Keratinocyte (primary cell): Measurements from ENCODE around the gene GRK3. TPM values are rescaled to one million over a fixed set of nuclear protein-coding genes. Genes with fewer than 3 reads are reported as not detected.

Experiments used
- DNase-seq: peaks from one replicate; pipeline ENCODE4 v3.0.0-alpha.2; 2011; ENCODE audit warnings: low read depth, missing footprints, low spot score
- FAIRE-seq: peaks from 2 replicates; lab custom pipeline; 2011; peaks lifted over from hg19 to GRCh38; lab: Jason Lieb, UNC
- H2AFZ ChIP-seq: 2 replicates; pipeline ENCODE4 v1.6.0; 2012; ENCODE audit warnings: low read length, control low read depth, inconsistent platforms; ENCODE audit not compliant: control insufficient read depth
- H3K27ac ChIP-seq: 2 replicates; pipeline ENCODE4 v1.5.1; 2011; ENCODE audit warnings: low read length; ENCODE audit not compliant: control insufficient read depth, insufficient read depth
- H3K27me3 ChIP-seq: 3 replicates; pipeline ENCODE4 v1.6.0; 2011; ENCODE audit warnings: low read length; ENCODE audit not compliant: control insufficient read depth, insufficient read depth; ENCODE audit errors: extremely low read depth
- H3K36me3 ChIP-seq, 2 experiments: 2 replicates in 1 of 2; 3 replicates in 1 of 2; pipeline ENCODE4 v1.5.1; 2011; ENCODE audit warnings: low read length in 2 of 2, mild to moderate bottlenecking in 1 of 2; ENCODE audit not compliant: control insufficient read depth in 2 of 2, insufficient read depth in 2 of 2; ENCODE audit errors: extremely low read depth in 1 of 2
- H3K4me1 ChIP-seq: 3 replicates; pipeline ENCODE4 v1.5.1; 2011; ENCODE audit warnings: low read length; ENCODE audit not compliant: control insufficient read depth, insufficient read depth; ENCODE audit errors: extremely low read depth
- H3K4me2 ChIP-seq: 3 replicates; pipeline ENCODE4 v1.6.0; 2011; ENCODE audit warnings: low read depth, low read length; ENCODE audit not compliant: control insufficient read depth, insufficient read depth; ENCODE audit errors: extremely low read depth
- H3K4me3 ChIP-seq, 3 experiments: fragments of 200-600 bp in 1 of 3; sonication (generic) in 1 of 3; 2 replicates in 2 of 3; 3 replicates in 1 of 3; pipeline ENCODE4 v1.5.1; 2011 to 2016; ENCODE audit warnings: low read length in 3 of 3, mild to moderate bottlenecking in 3 of 3, control low read depth in 2 of 3, inconsistent platforms in 1 of 3, low read depth in 1 of 3, mixed read lengths in 1 of 3, mixed run types in 1 of 3, moderate library complexity in 1 of 3; ENCODE audit not compliant: control insufficient read depth in 2 of 3, insufficient read depth in 2 of 3; ENCODE audit errors: extremely low read depth in 1 of 3
- H3K79me2 ChIP-seq: 2 replicates; pipeline ENCODE4 v1.6.0; 2012; ENCODE audit warnings: low read length; ENCODE audit not compliant: control insufficient read depth, insufficient read depth
- H3K9ac ChIP-seq: 3 replicates; pipeline ENCODE4 v1.6.0; 2011; ENCODE audit warnings: low read length; ENCODE audit not compliant: control insufficient read depth, insufficient read depth; ENCODE audit errors: extremely low read depth
- H3K9me1 ChIP-seq: 3 replicates; pipeline ENCODE4 v1.6.0; 2011; ENCODE audit warnings: low read length; ENCODE audit not compliant: control insufficient read depth, insufficient read depth; ENCODE audit errors: extremely low read depth
- H3K9me3 ChIP-seq: 2 replicates; pipeline ENCODE4 v1.5.1; 2012; ENCODE audit warnings: low read depth, low read length; ENCODE audit not compliant: control insufficient read depth
- H4K20me1 ChIP-seq: 3 replicates; pipeline ENCODE4 v1.6.0; 2011; ENCODE audit warnings: low read length; ENCODE audit not compliant: control insufficient read depth, insufficient read depth; ENCODE audit errors: extremely low read depth
- CTCF ChIP-seq, 3 experiments: IDR thresholded peaks in 1 of 3; conservative IDR thresholded peaks in 1 of 3; optimal IDR thresholded peaks in 1 of 3; 2 replicates in 2 of 3; 3 replicates in 1 of 3; pipeline versions ENCODE3 to v1.5.1; 2011; ENCODE audit warnings: low read length in 3 of 3, mild to moderate bottlenecking in 3 of 3, moderate library complexity in 2 of 3, control low read depth in 1 of 3, inconsistent platforms in 1 of 3; ENCODE audit not compliant: insufficient read depth in 2 of 3; ENCODE audit errors: extremely low read depth in 1 of 3
- EZH2 ChIP-seq: IDR thresholded peaks from one replicate; pipeline ENCODE4 v1.6.1; 2012; ENCODE audit warnings: inconsistent platforms, mild to moderate bottlenecking, low read length, moderate library complexity
- dilution Hi-C: fragments of 300-500 bp; cut with MboI; formaldehyde crosslinking; loops from one replicate; pipeline ENCODE4 v1.7.0; 2020; ENCODE audit warnings: low sequenced_read_pairs; ENCODE audit not compliant: extremely low pct_ligation_motif_present
- polyA plus RNA-seq, 5 experiments: library from polyadenylated mRNA; depleted of rRNA in 3 of 5; stranded (reverse) in 3 of 5; stranded (forward) in 1 of 5; unstranded in 1 of 5; fragments of >200 nt; gene quantifications; 1 replicate in 1 of 5; 2 replicates in 3 of 5; 3 replicates in 1 of 5; pipeline versions ENCODE4 v1.2.1 to v1.2.3, GENCODE V29; 2011 to 2012; ENCODE audit warnings: missing spikeins in 2 of 5, low read depth in 1 of 5, low replicate concordance in 1 of 5

The GRK3 gene
- polyA plus RNA-seq, 1 donor (not counting 4 experiments of a cell fraction or from before 2014, with no cell fraction given): 8.1 TPM

- no peaks in the 10 kb centered on the region for H3K27me3 ChIP-seq
- no peak overlapping the region for H3K9ac ChIP-seq
- dilution Hi-C loops: no loop called here
- H3K9me3 ChIP-seq: no peaks in the 10 kb centered on the region
- H4K20me1 ChIP-seq: no peaks in the 10 kb centered on the region
- TF ChIP-seq EZH2 (no peak), CTCF (optimal IDR thresholded peaks at IDR 0.05 in 1 of 3, IDR thresholded peaks at IDR 0.05 in 1 of 3, conservative IDR thresholded peaks at IDR 0.05 in 1 of 3; ENCODE audit: extremely low read depth in 1 of 3, insufficient read depth in 2 of 3, low read length in 3 of 3) (no peak)
- DNase-seq: no peak
- H3K27ac ChIP-seq: no peak overlapping the region
- no peak overlapping the region for H3K4me2 ChIP-seq
- FAIRE-seq: no peak
- peaks cover 11% of the 10 kb centered on the region for H3K4me1 ChIP-seq
- no peak overlapping the region for H2AFZ ChIP-seq
- H3K79me2 ChIP-seq: no peaks in the 10 kb centered on the region
- H3K36me3 ChIP-seq: no peaks in the 10 kb centered on the region
- H3K4me3 ChIP-seq: no peak overlapping the region
- no peaks in the 10 kb centered on the region for H3K9me1 ChIP-seq
Observed at GRCh38 chr22:25658633-25659032, 94.2 kb downstream of the GRK3 start.

- no peak overlapping the region for H3K27ac ChIP-seq
- no peaks in the 10 kb centered on the region for H3K79me2 ChIP-seq
- dilution Hi-C loops: no loop called here
- H3K4me3 ChIP-seq: no peak overlapping the region
- DNase-seq: no peak
- no peaks in the 10 kb centered on the region for H3K9me3 ChIP-seq
- peaks cover 4% of the 10 kb centered on the region for H3K4me1 ChIP-seq
- TF ChIP-seq EZH2 (no peak), CTCF (optimal IDR thresholded peaks at IDR 0.05 in 1 of 3, IDR thresholded peaks at IDR 0.05 in 1 of 3, conservative IDR thresholded peaks at IDR 0.05 in 1 of 3; ENCODE audit: extremely low read depth in 1 of 3, insufficient read depth in 2 of 3, low read length in 3 of 3) (no peak)
- H3K36me3 ChIP-seq: no peaks in the 10 kb centered on the region
- H3K4me2 ChIP-seq: no peak overlapping the region
- no peak for FAIRE-seq
- no peaks in the 10 kb centered on the region for H4K20me1 ChIP-seq
- no peak overlapping the region for H3K9ac ChIP-seq
- H3K27me3 ChIP-seq: no peaks in the 10 kb centered on the region
- H2AFZ ChIP-seq: no peak overlapping the region
- H3K9me1 ChIP-seq: no peaks in the 10 kb centered on the region
Observed at GRCh38 chr22:25659413-25659812, 94.9 kb downstream of the GRK3 start.
